ENCODE data around the gene ELP2. TPM values are rescaled to one million over a fixed set of nuclear protein-coding genes. Genes with fewer than 3 reads are reported as not detected.
A peak's percentile ranks its signal among the peaks of the same experiment; 100 is the strongest.

The ELP2 gene
- total RNA-seq, 2 experiments from 2014 or later, result 40.3 to 50.5 TPM

GRCh38 chr18:36130883-36131653, 1.4 kb downstream of the ELP2 start:
- H4K20me1 ChIP-seq (ENCODE audit: insufficient read depth, low read length), result no peaks in the 10 kb centered on the region
- BruUV-seq (replicated peaks), result no TSS peak
- H2AFZ ChIP-seq (ENCODE audit: low read length), result no peak overlapping the region
- H3K79me2 ChIP-seq (ENCODE audit: insufficient read depth, low read depth, low read length), result peaks cover 61% of the 10 kb centered on the region
- intact Hi-C loops (cut with micrococcal nuclease; ENCODE audit: unreplicated experiment), result no loop called here
- peaks cover 21% of the 10 kb centered on the region for H3K4me1 ChIP-seq (ENCODE audit: insufficient read depth, low read length, poor library complexity, severe bottlenecking)
- ChIA-PET POLR2A (interaction anchor here (0.6 kb wide), 1 partner anchor 109 kb away, joined by 3 read pairs; no protein-coding TSS in a partner anchor), CTCF (ENCODE audit: unreplicated experiment) (no interaction called here)
- H3K36me3 ChIP-seq (ENCODE audit: insufficient read depth, low read length), result peaks cover 16% of the 10 kb centered on the region
- H3K27ac ChIP-seq (ENCODE audit: low read depth, low read length, poor library complexity, severe bottlenecking), result no peak overlapping the region
- no peaks in the 10 kb centered on the region for H3K9me2 ChIP-seq (ENCODE audit: insufficient read depth, low read length)
- H3K9me3 ChIP-seq (ENCODE audit: low read length), result no peaks in the 10 kb centered on the region
- peak overlapping the region; percentile 99 for H3K4me2 ChIP-seq (ENCODE audit: low read length)
- no peak for TF ChIP-seq CTCF (conservative IDR thresholded peaks at IDR 0.05; ENCODE audit: low read length)
- TF ChIP-seq EZH2phosphoT487 (IDR thresholded peaks at IDR 0.05; ENCODE audit: borderline replicate concordance, low read depth, low read length), result no peak
- H3K4me3 ChIP-seq (ENCODE audit: low read depth, low read length, poor library complexity, severe bottlenecking), result peak overlapping the region; percentile 97
- no peak for DNase-seq (ENCODE audit: low spot score)

GRCh38 chr18:36131692-36132483, 2.2 kb downstream of the ELP2 start:
- intact Hi-C loops (cut with micrococcal nuclease; ENCODE audit: unreplicated experiment), result no loop called here
- Histone ChIP-seq H3K36me3 (ENCODE audit: insufficient read depth, low read length) (peaks cover 18% of the 10 kb centered on the region), H3K4me3 (ENCODE audit: low read depth, low read length, poor library complexity, severe bottlenecking) (peak overlapping the region; percentile 97), H3K9me3 (ENCODE audit: low read length) (no peaks in the 10 kb centered on the region), H4K20me1 (ENCODE audit: insufficient read depth, low read length) (no peaks in the 10 kb centered on the region), H3K79me2 (ENCODE audit: insufficient read depth, low read depth, low read length) (peaks cover 61% of the 10 kb centered on the region), H2AFZ (ENCODE audit: low read length) (no peak overlapping the region), H3K4me1 (ENCODE audit: insufficient read depth, low read length, poor library complexity, severe bottlenecking) (peaks cover 21% of the 10 kb centered on the region), H3K27ac (ENCODE audit: low read depth, low read length, poor library complexity, severe bottlenecking) (no peak overlapping the region), H3K4me2 (ENCODE audit: low read length) (peak overlapping the region; percentile 99; the same call in 1 of the 2 replicates), H3K9me2 (ENCODE audit: insufficient read depth, low read length) (no peaks in the 10 kb centered on the region)
- no peak for TF ChIP-seq EZH2phosphoT487 (IDR thresholded peaks at IDR 0.05; ENCODE audit: borderline replicate concordance, low read depth, low read length)
- no peak for TF ChIP-seq CTCF (conservative IDR thresholded peaks at IDR 0.05; ENCODE audit: low read length)
- no peak for DNase-seq (ENCODE audit: low spot score)
- ChIA-PET POLR2A (interaction anchor here (0.6 kb wide), 1 partner anchor 109 kb away, joined by 3 read pairs; no protein-coding TSS in a partner anchor), CTCF (ENCODE audit: unreplicated experiment) (no interaction called here)
- BruUV-seq (replicated peaks), result no TSS peak

All from OCI-LY7 (cell line).